HuH-7 (cell line): ENCODE results near the gene IL1A.

Source experiments
- DNase-seq: peaks from one replicate; pipeline ENCODE4 v3.0.0; 2011; ENCODE audit warnings: low spot score

Gene IL1A

GRCh38 chr2:112792419-112792818, 8.1 kb upstream of the IL1A start:
- no peak for DNase-seq

DNA sequence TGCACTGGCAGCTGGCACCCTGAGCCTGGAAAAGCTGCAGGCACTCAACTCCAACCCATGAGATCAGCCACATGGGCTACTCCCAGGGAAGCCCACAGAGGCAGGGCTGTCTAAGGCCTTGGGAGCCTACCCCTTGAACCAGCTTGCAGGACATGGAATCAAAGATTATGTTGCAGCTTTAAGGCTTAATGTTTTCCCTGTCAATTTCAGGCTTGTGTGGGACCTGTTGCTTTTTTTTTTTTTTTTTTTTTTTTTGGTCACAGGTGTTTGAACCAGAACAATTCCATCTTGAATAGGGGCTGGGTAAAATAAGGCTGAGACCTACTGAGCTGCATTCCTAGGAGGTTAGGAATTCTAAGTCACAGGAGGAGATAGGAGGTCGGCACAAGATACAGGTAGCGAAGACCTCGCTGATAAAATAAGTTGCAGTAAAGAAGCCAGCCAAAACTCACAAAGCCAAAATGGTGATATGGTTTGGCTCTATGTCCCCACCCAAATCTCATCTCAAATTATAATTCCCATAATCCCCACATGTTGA, 7.5 kb upstream of the IL1A start:
- no peak for DNase-seq

- DNase-seq = no peak
These were observed 6.7 kb upstream of the IL1A start for GRCh38 chr2:112791019-112791418.

DNA sequence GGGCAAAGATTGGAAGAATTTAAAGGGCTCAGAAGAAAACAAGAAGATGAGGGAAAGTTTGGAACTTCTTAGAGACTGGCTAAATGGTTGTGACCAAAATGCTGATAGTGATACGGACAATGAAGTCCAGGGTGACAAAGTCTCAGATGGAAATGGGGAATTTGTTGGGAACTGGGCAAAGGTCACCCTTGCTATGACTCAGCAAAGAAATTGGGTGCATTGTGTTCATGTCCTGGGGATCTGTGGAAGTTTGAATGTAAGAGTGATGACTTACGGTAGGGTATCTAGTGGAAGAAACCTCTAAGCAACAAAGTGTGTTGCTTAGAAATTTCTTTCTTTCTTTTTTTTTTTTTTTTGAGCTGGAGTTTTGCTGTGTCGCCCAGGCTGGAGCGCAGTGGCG, 6.0 kb upstream of the IL1A start:
- no peak for DNase-seq

GRCh38 chr2:112789186-112789585, 4.9 kb upstream of the IL1A start:
- DNase-seq = no peak

DNA sequence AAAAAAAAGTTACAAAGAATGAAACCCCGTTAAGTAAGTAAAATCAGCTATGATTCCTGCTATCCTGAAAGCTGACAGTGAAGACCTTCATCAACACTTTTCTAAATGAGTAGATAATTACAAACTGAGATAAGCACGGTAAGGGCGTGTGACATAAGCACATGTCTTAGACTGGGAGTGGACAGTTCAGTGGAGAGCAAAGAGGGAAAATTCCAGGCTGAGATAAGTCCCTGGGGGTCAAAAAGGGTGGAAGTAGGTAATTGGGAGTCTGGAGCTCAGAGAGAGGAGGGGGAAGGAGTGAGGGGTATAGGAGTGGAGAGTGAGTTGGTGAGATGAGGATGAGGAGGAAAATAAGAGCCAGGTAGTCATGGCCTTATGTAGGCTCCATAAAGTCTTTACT, 4.4 kb upstream of the IL1A start:
- DNase-seq = no peak

DNA sequence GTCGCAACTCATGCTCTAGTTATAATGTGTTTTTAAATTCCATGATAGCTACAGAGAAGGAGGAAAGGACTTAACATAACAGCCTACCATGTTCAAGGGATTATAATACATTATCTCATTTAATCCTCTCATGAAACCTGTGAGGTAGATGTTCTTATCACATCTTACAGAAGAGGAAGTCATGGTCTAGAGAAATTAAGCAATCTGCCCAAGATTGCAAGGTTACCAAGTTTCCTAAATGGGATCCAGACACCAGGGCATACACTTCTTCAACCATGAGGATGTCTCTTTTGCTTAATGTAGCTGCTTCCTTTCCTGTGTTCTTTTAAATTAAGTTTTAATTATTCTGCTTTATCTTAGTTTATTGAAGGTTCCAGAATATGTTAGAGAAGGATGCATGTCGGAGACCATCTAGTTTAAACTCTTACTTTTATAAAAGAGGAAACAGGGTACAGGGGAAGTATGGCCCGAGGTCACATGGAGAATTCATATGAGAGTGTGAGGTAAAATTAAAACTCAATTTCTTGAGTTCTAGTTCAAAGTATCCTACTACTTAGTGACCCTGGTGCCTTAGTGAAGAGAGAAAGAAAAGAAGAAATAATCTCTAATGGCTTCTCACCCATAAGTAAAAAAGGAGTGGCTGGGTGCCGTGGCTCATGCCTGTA, 3.6 kb upstream of the IL1A start:
- no peak for DNase-seq

- DNase-seq = no peak
These were observed 3.0 kb upstream of the IL1A start for GRCh38 chr2:112787294-112787693.

GRCh38 chr2:112783187-112783714, 1.0 kb downstream of the IL1A start:
- no peak for DNase-seq

GRCh38 chr2:112782234-112782799, 2.0 kb downstream of the IL1A start:
- DNase-seq = no peak

GRCh38 chr2:112779598-112779997, 4.7 kb downstream of the IL1A start:
- no peak for DNase-seq

DNA sequence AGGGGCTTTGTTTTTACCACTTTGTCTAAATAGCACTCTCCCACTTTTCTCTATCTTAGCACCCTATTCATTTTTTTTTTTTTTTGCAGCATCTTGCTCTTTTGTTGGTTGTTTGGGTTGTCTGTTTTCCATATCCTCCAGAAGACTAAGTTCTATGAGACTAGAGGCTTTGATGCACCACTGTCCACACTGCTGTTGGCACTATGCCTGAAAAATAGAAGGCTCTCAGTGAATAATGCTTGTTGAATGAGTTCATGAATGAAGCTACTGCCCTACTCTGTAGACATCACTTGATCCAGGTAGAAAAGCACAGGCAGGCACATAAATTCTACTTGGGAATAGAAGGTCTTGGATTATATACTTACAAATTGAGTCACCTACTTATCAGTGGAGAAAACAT, 7.3 kb downstream of the IL1A start:
- DNase-seq = no peak

- DNase-seq = no peak
These were observed 8.2 kb downstream of the IL1A start for GRCh38 chr2:112776113-112776512.

DNA sequence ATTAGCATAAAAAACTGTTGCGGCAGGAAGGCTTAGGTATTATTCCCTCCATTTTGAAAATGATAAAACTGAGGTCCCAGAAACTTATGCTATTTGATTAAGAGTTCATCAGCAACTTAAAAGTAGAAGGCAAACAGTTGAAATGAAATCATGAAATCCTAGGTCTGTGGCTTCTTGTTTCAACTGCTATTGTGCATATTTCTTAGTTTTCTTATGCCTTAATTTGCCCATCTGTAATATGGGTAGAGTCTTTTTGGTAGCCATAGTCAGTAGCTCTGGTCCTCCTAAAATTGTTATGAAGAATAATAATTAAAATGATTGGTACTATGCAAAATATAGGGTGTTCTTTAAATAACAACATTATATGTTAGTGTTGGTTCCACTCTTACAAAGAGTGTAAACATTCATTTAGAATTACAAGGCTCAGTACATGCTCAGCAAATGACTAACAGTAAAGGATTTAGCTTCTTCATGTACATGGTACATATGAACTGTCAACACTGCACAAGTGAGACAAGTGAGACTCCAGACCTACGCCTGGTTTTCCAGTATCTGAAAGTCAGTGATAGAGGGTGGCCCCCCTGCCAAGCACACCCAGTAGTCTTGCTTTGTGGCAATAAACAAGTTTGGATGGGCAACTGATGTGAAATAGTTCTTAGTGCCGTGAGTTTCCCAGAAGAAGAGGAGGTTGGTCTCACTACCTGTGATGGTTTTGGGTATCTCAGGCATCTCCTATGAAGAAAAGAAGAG, 9.6 kb downstream of the IL1A start:
- DNase-seq = no peak

DNA sequence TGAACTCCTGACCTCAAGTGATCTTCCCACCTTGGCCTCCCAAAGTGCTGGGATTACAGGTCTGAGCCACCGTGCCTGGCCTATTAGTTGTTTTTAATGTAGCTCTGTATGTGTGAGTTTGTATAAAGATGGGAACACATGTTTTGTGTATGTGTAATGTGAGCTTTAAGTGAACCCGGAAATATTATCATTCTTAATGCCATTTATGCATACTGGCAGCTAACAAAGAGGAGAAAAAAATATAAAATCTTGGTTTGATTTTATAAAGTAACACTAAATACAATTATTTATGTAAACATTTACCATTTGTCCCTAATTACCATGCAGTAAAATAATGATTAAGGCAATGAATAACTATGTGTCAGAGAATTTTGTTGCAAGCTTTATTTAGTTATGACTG, 10.7 kb downstream of the IL1A start:
- DNase-seq = no peak

DNA sequence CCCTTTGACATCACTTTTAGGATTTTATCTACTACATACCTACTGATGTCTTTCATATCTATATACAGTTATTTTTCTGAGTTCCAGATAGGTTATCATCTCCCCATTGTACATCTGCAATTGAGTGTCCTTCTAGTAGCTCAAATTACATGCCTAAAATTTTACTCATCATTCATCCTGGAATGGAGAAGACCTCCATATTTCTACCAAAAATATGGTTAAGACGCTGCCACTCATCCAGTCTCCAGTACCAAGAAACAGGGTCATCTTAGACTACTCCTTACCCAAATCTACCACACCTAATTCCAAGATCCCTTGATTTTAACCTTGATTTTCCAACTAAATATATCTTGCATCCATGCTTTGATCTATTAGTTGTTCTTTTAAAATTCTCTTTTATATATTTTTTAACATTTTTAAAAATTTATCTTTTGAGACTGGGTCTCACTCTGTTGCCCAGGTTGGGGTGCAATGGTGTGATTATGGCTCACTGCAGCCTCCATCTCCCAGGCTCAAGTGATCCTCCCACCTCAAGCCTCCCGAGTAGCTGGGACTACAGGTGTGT, 11.3 kb downstream of the IL1A start:
- no peak for DNase-seq

GRCh38 chr2:112772322-112772721, 12.0 kb downstream of the IL1A start:
- no peak for DNase-seq

- no peak for DNase-seq
These were observed 15.9 kb downstream of the IL1A start for GRCh38 chr2:112768432-112768831.

- DNase-seq = no peak
These were observed 16.5 kb downstream of the IL1A start for GRCh38 chr2:112767693-112768330.

DNA sequence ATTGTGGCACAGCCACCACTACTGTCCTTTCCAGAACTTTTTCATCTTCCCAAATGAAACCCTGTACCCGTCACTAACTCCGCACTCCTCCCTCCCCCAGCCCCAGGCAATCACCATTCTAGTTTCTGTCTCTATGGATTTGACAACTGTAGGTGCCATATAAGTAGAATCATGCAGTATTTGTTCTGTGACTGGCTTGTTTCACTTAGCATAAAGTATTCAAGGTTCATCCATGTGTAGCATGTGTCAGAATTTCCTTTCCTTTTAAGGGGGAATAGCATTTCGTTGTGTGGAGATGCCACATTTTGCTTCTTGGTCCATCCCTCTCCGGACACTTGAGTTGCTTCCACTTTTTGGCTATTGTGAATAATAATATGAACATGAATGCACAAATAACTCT, 19.0 kb downstream of the IL1A start:
- no peak for DNase-seq

- peak; percentile 95 for DNase-seq
These were observed 19.9 kb downstream of the IL1A start, which contains the start of gene CKAP2L for GRCh38 chr2:112764071-112765044. CKAP2L (minus strand) TSS chr2:112764609; CDS start chr2:112764598, 11 bp downstream.
